PC-3 (cell line): ENCODE measurements around the gene CHPT1.

ENCODE experiments used
- EZH2phosphoT487 ChIP-seq: fragments of 300-600 bp; sonication (generic); IDR thresholded peaks from 2 replicates; pipeline ENCODE4 v1.6.1; 2018; ENCODE audit warnings: mild to moderate bottlenecking, antibody characterized with exemption, low read length, borderline replicate concordance
- TF ChIP-seq, protein P1 (sequence below): fragments of 300-600 bp; sonication (generic); conservative IDR thresholded peaks from 2 replicates; pipeline ENCODE4 v1.5.1; 2017; ENCODE audit warnings: antibody characterized with exemption, low read depth, mild to moderate bottlenecking, low read length

GRCh38 chr12:101703487-101703886 lies 6.0 kb downstream of the CHPT1 start:
- TF ChIP-seq, protein P1, sequence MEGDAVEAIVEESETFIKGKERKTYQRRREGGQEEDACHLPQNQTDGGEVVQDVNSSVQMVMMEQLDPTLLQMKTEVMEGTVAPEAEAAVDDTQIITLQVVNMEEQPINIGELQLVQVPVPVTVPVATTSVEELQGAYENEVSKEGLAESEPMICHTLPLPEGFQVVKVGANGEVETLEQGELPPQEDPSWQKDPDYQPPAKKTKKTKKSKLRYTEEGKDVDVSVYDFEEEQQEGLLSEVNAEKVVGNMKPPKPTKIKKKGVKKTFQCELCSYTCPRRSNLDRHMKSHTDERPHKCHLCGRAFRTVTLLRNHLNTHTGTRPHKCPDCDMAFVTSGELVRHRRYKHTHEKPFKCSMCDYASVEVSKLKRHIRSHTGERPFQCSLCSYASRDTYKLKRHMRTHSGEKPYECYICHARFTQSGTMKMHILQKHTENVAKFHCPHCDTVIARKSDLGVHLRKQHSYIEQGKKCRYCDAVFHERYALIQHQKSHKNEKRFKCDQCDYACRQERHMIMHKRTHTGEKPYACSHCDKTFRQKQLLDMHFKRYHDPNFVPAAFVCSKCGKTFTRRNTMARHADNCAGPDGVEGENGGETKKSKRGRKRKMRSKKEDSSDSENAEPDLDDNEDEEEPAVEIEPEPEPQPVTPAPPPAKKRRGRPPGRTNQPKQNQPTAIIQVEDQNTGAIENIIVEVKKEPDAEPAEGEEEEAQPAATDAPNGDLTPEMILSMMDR: no peak
- TF ChIP-seq EZH2phosphoT487: no peak
